Neural cell (in vitro differentiated cells): ENCODE measurements around the gene MAOB.

Experiments used
- MXI1 ChIP-seq: fragments of 450-650 bp; conservative IDR thresholded peaks from 2 replicates; pipeline ENCODE4 v1.6.1; 2014; ENCODE audit warnings: antibody characterized with exemption, mild to moderate bottlenecking; ENCODE audit not compliant: poor library complexity, severe bottlenecking
- POLR2AphosphoS5 ChIP-seq: IDR thresholded peaks from 2 replicates; pipeline ENCODE4 v1.6.1; 2012
- TF ChIP-seq, protein P1 (sequence below): fragments of 450-650 bp; IDR thresholded peaks from 2 replicates; pipeline ENCODE4 v1.5.1; 2014; ENCODE audit warnings: antibody characterized with exemption, mild to moderate bottlenecking, moderate library complexity; ENCODE audit not compliant: poor library complexity, severe bottlenecking

DNA sequence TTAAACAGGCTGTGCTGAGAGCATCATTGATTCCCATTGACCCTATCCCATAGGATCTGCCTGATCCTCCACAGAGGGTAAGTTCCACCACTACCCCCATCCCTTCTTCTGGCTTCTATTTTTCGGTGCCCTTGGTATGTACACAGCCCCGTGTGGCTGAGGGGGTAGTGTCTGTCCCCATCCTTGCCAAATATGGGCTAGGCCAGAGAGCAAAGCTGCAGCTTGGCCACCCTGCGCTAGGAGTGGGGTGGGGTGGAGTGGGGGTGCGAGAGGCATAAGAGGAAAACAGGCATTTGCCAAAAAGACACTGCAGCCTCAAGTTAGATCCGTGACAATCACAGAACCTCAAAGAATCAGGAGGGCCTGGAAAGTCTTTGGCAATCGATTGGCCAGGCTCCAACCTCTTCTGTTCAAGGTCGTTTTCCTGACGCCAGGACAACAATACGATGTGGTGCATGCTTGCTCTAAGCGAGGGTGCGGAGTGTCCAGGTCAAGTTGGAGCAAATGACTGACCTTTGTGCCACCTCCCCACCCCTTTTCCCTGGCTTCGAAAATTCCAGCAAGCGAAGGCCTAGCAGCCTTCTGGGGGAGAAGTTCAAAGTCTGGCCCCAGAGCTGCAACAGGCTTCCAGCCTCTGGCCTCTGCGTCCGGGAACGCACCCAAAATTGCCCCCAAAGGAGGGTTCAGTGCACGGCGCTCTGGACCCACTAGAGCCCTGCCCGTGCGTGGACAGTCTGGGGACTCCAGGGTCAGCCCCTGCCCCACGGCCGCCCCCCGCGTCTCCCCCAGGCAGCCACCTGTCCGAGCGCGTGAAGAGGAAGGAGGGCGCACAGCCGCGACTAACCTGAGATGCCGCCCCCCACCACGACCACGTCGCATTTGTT lies 598 bp downstream of the MAOB start:
- TF ChIP-seq, protein P1, sequence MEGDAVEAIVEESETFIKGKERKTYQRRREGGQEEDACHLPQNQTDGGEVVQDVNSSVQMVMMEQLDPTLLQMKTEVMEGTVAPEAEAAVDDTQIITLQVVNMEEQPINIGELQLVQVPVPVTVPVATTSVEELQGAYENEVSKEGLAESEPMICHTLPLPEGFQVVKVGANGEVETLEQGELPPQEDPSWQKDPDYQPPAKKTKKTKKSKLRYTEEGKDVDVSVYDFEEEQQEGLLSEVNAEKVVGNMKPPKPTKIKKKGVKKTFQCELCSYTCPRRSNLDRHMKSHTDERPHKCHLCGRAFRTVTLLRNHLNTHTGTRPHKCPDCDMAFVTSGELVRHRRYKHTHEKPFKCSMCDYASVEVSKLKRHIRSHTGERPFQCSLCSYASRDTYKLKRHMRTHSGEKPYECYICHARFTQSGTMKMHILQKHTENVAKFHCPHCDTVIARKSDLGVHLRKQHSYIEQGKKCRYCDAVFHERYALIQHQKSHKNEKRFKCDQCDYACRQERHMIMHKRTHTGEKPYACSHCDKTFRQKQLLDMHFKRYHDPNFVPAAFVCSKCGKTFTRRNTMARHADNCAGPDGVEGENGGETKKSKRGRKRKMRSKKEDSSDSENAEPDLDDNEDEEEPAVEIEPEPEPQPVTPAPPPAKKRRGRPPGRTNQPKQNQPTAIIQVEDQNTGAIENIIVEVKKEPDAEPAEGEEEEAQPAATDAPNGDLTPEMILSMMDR = no peak
- no peak for TF ChIP-seq POLR2AphosphoS5
- TF ChIP-seq MXI1 = no peak
